HepG2 (cell line): ENCODE measurements around the gene DNAJB12. TPM values are rescaled to one million over a fixed set of nuclear protein-coding genes. Genes with fewer than 3 reads are reported as not detected.

Experiments
- AGO2 ChIP-seq: fragments of 200-400 bp; formaldehyde crosslinking; optimal IDR thresholded peaks from 2 replicates; pipeline ENCODE3; 2017; ENCODE audit warnings: mild to moderate bottlenecking, low read depth, low read length, moderate library complexity
- AHR ChIP-seq: IDR thresholded peaks from 2 replicates; pipeline ENCODE4 v1.6.1; 2018; ENCODE audit warnings: missing genetic modification reagents, missing compliant biosample characterization
- ATF7-NPFF ChIP-seq: sonication (generic); formaldehyde crosslinking; IDR thresholded peaks from 2 replicates; pipeline ENCODE4 v1.8.1; 2023; ENCODE audit warnings: mild to moderate bottlenecking, low read depth, missing genetic modification reagents, moderate library complexity
- ETV6 ChIP-seq: sonication (generic); formaldehyde crosslinking; conservative IDR thresholded peaks from 2 replicates; pipeline ENCODE4 v1.4.0; 2020; ENCODE audit warnings: missing genetic modification reagents
- FLYWCH1 ChIP-seq: sonication (generic); formaldehyde crosslinking; IDR thresholded peaks from 2 replicates; pipeline ENCODE4 v1.8.1; 2023; ENCODE audit warnings: mild to moderate bottlenecking, missing genetic modification reagents
- GABPB1 ChIP-seq: IDR thresholded peaks from 2 replicates; pipeline ENCODE4 v1.6.1; 2016; ENCODE audit warnings: mild to moderate bottlenecking, missing genetic modification reagents, moderate library complexity, missing compliant biosample characterization
- HHEX ChIP-seq: IDR thresholded peaks from 2 replicates; pipeline ENCODE4 v1.6.1; 2016; ENCODE audit warnings: control low read depth
- HIVEP1 ChIP-seq: sonication (generic); formaldehyde crosslinking; IDR thresholded peaks from 2 replicates; pipeline ENCODE4 v1.4.0; 2020; ENCODE audit warnings: mild to moderate bottlenecking, missing genetic modification reagents
- HOXA7 ChIP-seq: sonication (generic); formaldehyde crosslinking; IDR thresholded peaks from 2 replicates; pipeline ENCODE4 v1.8.1; 2022; ENCODE audit warnings: mild to moderate bottlenecking, missing genetic modification reagents, moderate library complexity
- KMT2A ChIP-seq: sonication (generic); formaldehyde crosslinking; IDR thresholded peaks from 2 replicates; pipeline ENCODE4 v1.4.0; 2020; ENCODE audit warnings: missing genetic modification reagents
- MXD4 ChIP-seq: IDR thresholded peaks from 2 replicates; pipeline ENCODE4 v1.6.1; 2016; ENCODE audit warnings: mild to moderate bottlenecking, missing biosample characterization, missing genetic modification reagents
- SUZ12 ChIP-seq: fragments of 150-350 bp; IDR thresholded peaks from 2 replicates; pipeline ENCODE4 v1.6.1; 2014; ENCODE audit warnings: low read depth, low read length
- TEAD3 ChIP-seq: optimal IDR thresholded peaks from 2 replicates; pipeline ENCODE3; 2016; ENCODE audit warnings: borderline replicate concordance
- ZFY ChIP-seq: sonication (generic); formaldehyde crosslinking; IDR thresholded peaks from 2 replicates; pipeline ENCODE4 v1.4.0; 2020; ENCODE audit warnings: missing genetic modification reagents
- ZNF383 ChIP-seq: sonication (generic); formaldehyde crosslinking; IDR thresholded peaks from 2 replicates; pipeline ENCODE4 v1.4.0; 2020; ENCODE audit warnings: missing genetic modification reagents, mild to moderate bottlenecking, borderline replicate concordance
- ZSCAN22 ChIP-seq: sonication (generic); formaldehyde crosslinking; IDR thresholded peaks from 2 replicates; pipeline ENCODE4 v1.4.0; 2020; ENCODE audit warnings: mild to moderate bottlenecking, missing genetic modification reagents
- polyA plus RNA-seq, 8 experiments: library from polyadenylated mRNA; depleted of rRNA in 3 of 8; stranded (reverse) in 7 of 8; unstranded in 1 of 8; fragments of >200 nt; fragmentation: Illumina TruSeq in 4 of 8; extraction: Trizol in 4 of 8; gene quantifications; 2 replicates each; pipeline versions ENCODE4 v1.2.1 to v1.2.3, GENCODE V29; 2011 to 2016; ENCODE audit warnings: low read depth in 4 of 8, missing spikeins in 1 of 8, mixed read lengths in 1 of 8; ENCODE audit not compliant: insufficient read depth in 1 of 8
- total RNA-seq, 5 experiments: library from RNA; depleted of rRNA; stranded (reverse); fragments of >200 nt; fragmentation: Illumina TruSeq; extraction: Trizol; gene quantifications; 2 replicates each; pipeline ENCODE4 v1.2.3, GENCODE V29; 2016; ENCODE audit warnings: low read depth in 1 of 5
- TF ChIP-seq, protein P1 (sequence below): sonication (generic); formaldehyde crosslinking; IDR thresholded peaks from 2 replicates; pipeline ENCODE4 v1.4.0; 2020; ENCODE audit warnings: missing genetic modification reagents
- TF ChIP-seq, protein P2 (sequence below): sonication (generic); formaldehyde crosslinking; IDR thresholded peaks from 2 replicates; pipeline ENCODE4 v1.8.1; 2022; ENCODE audit warnings: mild to moderate bottlenecking, missing genetic modification reagents
- TF ChIP-seq, protein P3 (sequence below): sonication (generic); formaldehyde crosslinking; conservative IDR thresholded peaks from 2 replicates; pipeline ENCODE4 v1.4.0; 2020; ENCODE audit warnings: mild to moderate bottlenecking, missing genetic modification reagents, moderate library complexity
- TF ChIP-seq, protein P4 (sequence below): IDR thresholded peaks from 2 replicates; pipeline ENCODE4 v1.6.1; 2016; ENCODE audit warnings: mild to moderate bottlenecking, missing biosample characterization, missing genetic modification reagents
- TF ChIP-seq, protein P5 (sequence below): fragments of 450-650 bp; IDR thresholded peaks from 2 replicates; pipeline ENCODE4 v1.6.1; 2017
- TF ChIP-seq, protein P6 (sequence below): sonication (generic); formaldehyde crosslinking; IDR thresholded peaks from 2 replicates; pipeline ENCODE4 v1.8.0; 2022; ENCODE audit warnings: missing genetic modification reagents, mild to moderate bottlenecking, inconsistent platforms, borderline replicate concordance

Gene DNAJB12
- total and polyA plus RNA-seq, 2 of the 13 experiments (the other 11 are each of a cell fraction or from before 2014, with no cell fraction given): 10.8 to 18.2 TPM

DNA sequence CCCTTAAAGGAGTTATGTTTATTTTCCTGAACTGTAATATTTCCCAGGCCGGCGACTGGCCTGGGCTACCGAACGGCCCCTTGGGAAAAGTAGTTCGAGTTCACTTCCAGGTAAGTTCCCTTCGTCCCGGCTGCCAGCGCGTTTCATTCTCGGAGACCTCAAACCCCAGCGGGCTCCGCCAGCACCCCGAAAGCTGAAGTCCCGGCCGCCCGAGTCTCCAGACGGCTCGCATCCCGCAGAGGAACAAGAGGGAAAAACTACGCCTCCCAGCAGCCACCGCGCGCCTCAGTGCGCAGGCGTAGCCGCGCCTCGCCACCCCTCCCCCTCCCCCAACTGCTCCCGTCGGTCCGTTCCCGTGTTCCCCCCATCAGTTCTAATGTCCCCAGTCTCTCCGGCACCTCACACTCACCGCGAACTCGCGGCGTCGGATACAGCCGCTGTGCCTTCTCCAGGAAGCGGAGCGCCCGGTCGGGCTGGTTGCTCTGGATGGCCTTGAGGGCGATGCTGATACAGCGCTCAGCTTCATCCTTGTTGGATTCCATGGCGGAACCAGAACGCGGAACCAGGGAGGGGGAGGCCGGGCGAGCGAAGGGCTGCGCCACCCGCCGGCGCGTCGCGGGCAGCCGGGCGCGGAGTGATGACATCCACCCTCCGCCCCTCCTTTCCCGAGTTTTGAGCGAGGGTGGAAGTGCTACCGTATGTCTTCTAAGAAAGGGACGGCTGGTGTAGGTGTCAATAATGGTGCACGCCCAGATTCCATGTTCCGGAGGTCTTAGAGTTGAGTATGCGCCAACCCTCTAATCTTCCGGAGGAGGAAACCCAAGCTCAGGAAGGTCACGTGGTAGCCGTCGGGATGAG is at the start of gene DNAJB12 (continued):
- TF ChIP-seq, protein P1, sequence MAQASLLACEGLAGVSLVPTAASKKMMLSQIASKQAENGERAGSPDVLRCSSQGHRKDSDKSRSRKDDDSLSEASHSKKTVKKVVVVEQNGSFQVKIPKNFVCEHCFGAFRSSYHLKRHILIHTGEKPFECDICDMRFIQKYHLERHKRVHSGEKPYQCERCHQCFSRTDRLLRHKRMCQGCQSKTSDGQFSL (CRISPR knock-in tag): peak; percentile 91
- TF ChIP-seq, protein P2, sequence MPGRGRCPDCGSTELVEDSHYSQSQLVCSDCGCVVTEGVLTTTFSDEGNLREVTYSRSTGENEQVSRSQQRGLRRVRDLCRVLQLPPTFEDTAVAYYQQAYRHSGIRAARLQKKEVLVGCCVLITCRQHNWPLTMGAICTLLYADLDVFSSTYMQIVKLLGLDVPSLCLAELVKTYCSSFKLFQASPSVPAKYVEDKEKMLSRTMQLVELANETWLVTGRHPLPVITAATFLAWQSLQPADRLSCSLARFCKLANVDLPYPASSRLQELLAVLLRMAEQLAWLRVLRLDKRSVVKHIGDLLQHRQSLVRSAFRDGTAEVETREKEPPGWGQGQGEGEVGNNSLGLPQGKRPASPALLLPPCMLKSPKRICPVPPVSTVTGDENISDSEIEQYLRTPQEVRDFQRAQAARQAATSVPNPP (CRISPR knock-in tag): no peak
- peak; percentile 14; the same call in 1 of the 2 replicates for TF ChIP-seq MXD4 (CRISPR knock-in tag)
- TF ChIP-seq, protein P3, sequence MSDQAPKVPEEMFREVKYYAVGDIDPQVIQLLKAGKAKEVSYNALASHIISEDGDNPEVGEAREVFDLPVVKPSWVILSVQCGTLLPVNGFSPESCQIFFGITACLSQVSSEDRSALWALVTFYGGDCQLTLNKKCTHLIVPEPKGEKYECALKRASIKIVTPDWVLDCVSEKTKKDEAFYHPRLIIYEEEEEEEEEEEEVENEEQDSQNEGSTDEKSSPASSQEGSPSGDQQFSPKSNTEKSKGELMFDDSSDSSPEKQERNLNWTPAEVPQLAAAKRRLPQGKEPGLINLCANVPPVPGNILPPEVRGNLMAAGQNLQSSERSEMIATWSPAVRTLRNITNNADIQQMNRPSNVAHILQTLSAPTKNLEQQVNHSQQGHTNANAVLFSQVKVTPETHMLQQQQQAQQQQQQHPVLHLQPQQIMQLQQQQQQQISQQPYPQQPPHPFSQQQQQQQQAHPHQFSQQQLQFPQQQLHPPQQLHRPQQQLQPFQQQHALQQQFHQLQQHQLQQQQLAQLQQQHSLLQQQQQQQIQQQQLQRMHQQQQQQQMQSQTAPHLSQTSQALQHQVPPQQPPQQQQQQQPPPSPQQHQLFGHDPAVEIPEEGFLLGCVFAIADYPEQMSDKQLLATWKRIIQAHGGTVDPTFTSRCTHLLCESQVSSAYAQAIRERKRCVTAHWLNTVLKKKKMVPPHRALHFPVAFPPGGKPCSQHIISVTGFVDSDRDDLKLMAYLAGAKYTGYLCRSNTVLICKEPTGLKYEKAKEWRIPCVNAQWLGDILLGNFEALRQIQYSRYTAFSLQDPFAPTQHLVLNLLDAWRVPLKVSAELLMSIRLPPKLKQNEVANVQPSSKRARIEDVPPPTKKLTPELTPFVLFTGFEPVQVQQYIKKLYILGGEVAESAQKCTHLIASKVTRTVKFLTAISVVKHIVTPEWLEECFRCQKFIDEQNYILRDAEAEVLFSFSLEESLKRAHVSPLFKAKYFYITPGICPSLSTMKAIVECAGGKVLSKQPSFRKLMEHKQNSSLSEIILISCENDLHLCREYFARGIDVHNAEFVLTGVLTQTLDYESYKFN (CRISPR knock-in tag): peak; percentile 71
- TF ChIP-seq FLYWCH1: peak; percentile 92; the same call in 1 of the 2 replicates
- peak; percentile 93 for TF ChIP-seq GABPB1 (CRISPR knock-in tag)
- peak; percentile 52; the same call in 1 of the 2 replicates for TF ChIP-seq ZSCAN22 (CRISPR knock-in tag)
- TF ChIP-seq HIVEP1 (CRISPR knock-in tag): peak; percentile 57; the same call in 1 of the 2 replicates
- TF ChIP-seq ETV6 (CRISPR knock-in tag): no peak
- no peak for TF ChIP-seq HOXA7 (CRISPR knock-in tag)
- peak; percentile 60; the same call in 1 of the 2 replicates for TF ChIP-seq ZNF383 (CRISPR knock-in tag)
- TF ChIP-seq, protein P4, sequence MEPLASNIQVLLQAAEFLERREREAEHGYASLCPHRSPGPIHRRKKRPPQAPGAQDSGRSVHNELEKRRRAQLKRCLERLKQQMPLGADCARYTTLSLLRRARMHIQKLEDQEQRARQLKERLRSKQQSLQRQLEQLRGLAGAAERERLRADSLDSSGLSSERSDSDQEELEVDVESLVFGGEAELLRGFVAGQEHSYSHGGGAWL (CRISPR knock-in tag): peak; percentile 92; the same call in 1 of the 2 replicates
- TF ChIP-seq KMT2A: peak; percentile 33; the same call in 1 of the 2 replicates
- TF ChIP-seq AHR (CRISPR knock-in tag): peak; percentile 70
- TF ChIP-seq HHEX (CRISPR knock-in tag): no peak
- TF ChIP-seq, protein P5, sequence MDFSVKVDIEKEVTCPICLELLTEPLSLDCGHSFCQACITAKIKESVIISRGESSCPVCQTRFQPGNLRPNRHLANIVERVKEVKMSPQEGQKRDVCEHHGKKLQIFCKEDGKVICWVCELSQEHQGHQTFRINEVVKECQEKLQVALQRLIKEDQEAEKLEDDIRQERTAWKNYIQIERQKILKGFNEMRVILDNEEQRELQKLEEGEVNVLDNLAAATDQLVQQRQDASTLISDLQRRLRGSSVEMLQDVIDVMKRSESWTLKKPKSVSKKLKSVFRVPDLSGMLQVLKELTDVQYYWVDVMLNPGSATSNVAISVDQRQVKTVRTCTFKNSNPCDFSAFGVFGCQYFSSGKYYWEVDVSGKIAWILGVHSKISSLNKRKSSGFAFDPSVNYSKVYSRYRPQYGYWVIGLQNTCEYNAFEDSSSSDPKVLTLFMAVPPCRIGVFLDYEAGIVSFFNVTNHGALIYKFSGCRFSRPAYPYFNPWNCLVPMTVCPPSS: no peak
- peak; percentile 61 for TF ChIP-seq SUZ12
- TF ChIP-seq AGO2: peak; percentile 95
- TF ChIP-seq ZFY (CRISPR knock-in tag): peak; percentile 76
- TF ChIP-seq, protein P6, sequence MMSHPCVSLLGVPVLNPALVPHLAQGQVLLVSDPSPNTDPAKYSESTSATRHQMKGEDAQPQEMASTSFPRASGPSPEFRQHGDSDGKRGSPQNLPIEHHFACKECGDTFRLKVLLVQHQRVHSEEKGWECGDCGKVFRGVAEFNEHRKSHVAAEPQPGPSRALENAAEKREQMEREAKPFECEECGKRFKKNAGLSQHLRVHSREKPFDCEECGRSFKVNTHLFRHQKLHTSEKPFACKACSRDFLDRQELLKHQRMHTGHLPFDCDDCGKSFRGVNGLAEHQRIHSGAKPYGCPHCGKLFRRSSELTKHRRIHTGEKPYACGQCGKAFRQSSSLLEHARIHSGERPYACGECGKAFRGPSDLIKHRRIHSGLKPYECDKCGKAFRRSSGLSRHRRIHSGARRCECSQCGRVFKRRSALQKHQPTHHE (CRISPR knock-in tag): peak; percentile 76; the same call in 1 of the 2 replicates
- peak; percentile 70 for TF ChIP-seq TEAD3 (CRISPR knock-in tag)
- peak; percentile 57; the same call in 1 of the 2 replicates for TF ChIP-seq ATF7-NPFF
